K562 (cell line): ENCODE measurements around the gene TRIM14. TPM values are rescaled to one million over a fixed set of nuclear protein-coding genes. Genes with fewer than 3 reads are reported as not detected.

Experiments
- ARID2 ChIP-seq: fragments of 450-650 bp; IDR thresholded peaks from 2 replicates; pipeline ENCODE4 v1.6.1; 2017; ENCODE audit warnings: antibody characterized with exemption, mild to moderate bottlenecking
- BACH1 ChIP-seq: fragments of 200-800 bp; sonication (Bioruptor generic); IDR thresholded peaks from 2 replicates; pipeline ENCODE4 v1.6.1; 2016; ENCODE audit warnings: missing genetic modification characterization, missing compliant biosample characterization
- CAMTA2 ChIP-seq: fragments of 250-450 bp; sonication (Bioruptor Pico); conservative IDR thresholded peaks from 2 replicates; pipeline ENCODE4 v1.5.1; 2022
- DIDO1 ChIP-seq: fragments of 450-650 bp; IDR thresholded peaks from 2 replicates; pipeline ENCODE4 v1.6.1; 2016; ENCODE audit warnings: low read depth, missing biosample characterization, missing genetic modification characterization
- FOXJ2 ChIP-seq: fragments of 200-800 bp; sonication (Bioruptor generic); IDR thresholded peaks from 2 replicates; pipeline ENCODE4 v1.6.1; 2016; ENCODE audit warnings: missing genetic modification characterization, missing compliant biosample characterization
- FOXK1 ChIP-seq: sonication (generic); formaldehyde crosslinking; IDR thresholded peaks from 2 replicates; pipeline ENCODE4 v1.8.0; 2022; ENCODE audit warnings: missing genetic modification reagents, mild to moderate bottlenecking, borderline replicate concordance
- MAFF ChIP-seq: IDR thresholded peaks from 2 replicates; pipeline ENCODE4 v1.6.1; 2012; ENCODE audit warnings: low read length, improper control_type of control experiment
- MBD2 ChIP-seq: sonication (generic); IDR thresholded peaks from 2 replicates; pipeline ENCODE4 v1.6.1; 2016; ENCODE audit warnings: low read depth, borderline replicate concordance
- MEIS2 ChIP-seq: fragments of 450-650 bp; IDR thresholded peaks from 2 replicates; pipeline ENCODE4 v1.6.1; 2014; ENCODE audit warnings: mild to moderate bottlenecking; ENCODE audit not compliant: partially characterized antibody
- MTA2 ChIP-seq: fragments of 450-650 bp; IDR thresholded peaks from 2 replicates; pipeline ENCODE4 v1.6.1; 2016; ENCODE audit warnings: low read depth
- NCOR1 ChIP-seq: fragments of 450-650 bp; IDR thresholded peaks from 2 replicates; pipeline ENCODE4 v1.6.1; 2016; ENCODE audit warnings: mild to moderate bottlenecking, moderate library complexity
- NR2C2 ChIP-seq, 2 experiments: fragments of 200-800 bp in 1 of 2; sonication (Bioruptor generic) in 1 of 2; sonication (generic) in 1 of 2; formaldehyde crosslinking in 1 of 2; IDR thresholded peaks; 2 replicates each; pipeline versions ENCODE4 v1.6.1 to v1.8.0; 2016 to 2022; ENCODE audit warnings: mild to moderate bottlenecking in 1 of 2, missing compliant biosample characterization in 1 of 2, missing genetic modification characterization in 1 of 2, missing genetic modification reagents in 1 of 2
- POLR2A ChIP-seq: fragments of 450-650 bp; conservative IDR thresholded peaks from 2 replicates; pipeline ENCODE4 v1.6.1; 2016
- POLR2H ChIP-seq: IDR thresholded peaks from 2 replicates; pipeline ENCODE4 v1.6.1; 2016; ENCODE audit warnings: missing genetic modification characterization, low read depth, mild to moderate bottlenecking, control low read depth, missing compliant biosample characterization, moderate library complexity
- RBM14 ChIP-seq: fragments of 200-400 bp; formaldehyde crosslinking; IDR thresholded peaks from 2 replicates; pipeline ENCODE4 v1.6.1; 2018; ENCODE audit warnings: low read depth, mild to moderate bottlenecking, low read length, moderate library complexity, borderline replicate concordance; ENCODE audit not compliant: insufficient read depth
- RFX5 ChIP-seq: IDR thresholded peaks from 2 replicates; pipeline ENCODE4 v1.6.1; 2011; ENCODE audit warnings: low read depth, mild to moderate bottlenecking, improper control_type of control experiment, low read length
- WHSC1 ChIP-seq: IDR thresholded peaks from one replicate; pipeline ENCODE4 v1.6.1; 2012; ENCODE audit warnings: low read length, control low read depth, inconsistent platforms
- ZBED1 ChIP-seq: IDR thresholded peaks from 2 replicates; pipeline ENCODE4 v1.6.1; 2014
- ZNF217 ChIP-seq: sonication (generic); formaldehyde crosslinking; IDR thresholded peaks from 2 replicates; pipeline ENCODE4 v1.8.0; 2022; ENCODE audit warnings: mild to moderate bottlenecking, missing genetic modification reagents
- ZNF24 ChIP-seq: fragments of 450-650 bp; IDR thresholded peaks from 2 replicates; pipeline ENCODE4 v1.6.1; 2016
- ZNF584 ChIP-seq: fragments of 200-800 bp; sonication (Bioruptor generic); IDR thresholded peaks from 2 replicates; pipeline ENCODE4 v1.6.1; 2016; ENCODE audit warnings: low read depth, mild to moderate bottlenecking, missing genetic modification characterization, missing compliant biosample characterization
- ZNF696 ChIP-seq: fragments of 250-450 bp; sonication (Bioruptor Pico); conservative IDR thresholded peaks from 2 replicates; pipeline ENCODE4 v1.4.0; 2020; ENCODE audit warnings: mild to moderate bottlenecking, moderate library complexity
- ZNF780A ChIP-seq: fragments of 250-450 bp; sonication (Bioruptor Pico); IDR thresholded peaks from 2 replicates; pipeline ENCODE4 v1.5.0; 2021; ENCODE audit warnings: mild to moderate bottlenecking
- ZNF79 ChIP-seq: fragments of 250-450 bp; sonication (Bioruptor Pico); IDR thresholded peaks from 2 replicates; pipeline ENCODE4 v1.4.0; 2020; ENCODE audit warnings: low read depth, mild to moderate bottlenecking, moderate library complexity
- polyA plus RNA-seq, 8 experiments: library from polyadenylated mRNA; depleted of rRNA in 4 of 8; stranded (reverse) in 5 of 8; unstranded in 3 of 8; fragments of >200 nt; fragmentation: Nextera tagmentation in 2 of 8; fragmentation: Illumina TruSeq in 1 of 8; extraction: Ambion mirVana in 2 of 8; extraction: Trizol in 1 of 8; gene quantifications; 2 replicates each; pipeline versions ENCODE4 v1.2.1 to v1.2.3, GENCODE V29; 2011 to 2014; ENCODE audit warnings: inconsistent platforms in 1 of 8, missing spikeins in 1 of 8
- total RNA-seq, 7 experiments: library from RNA; depleted of rRNA in 6 of 7; stranded (reverse); fragments of >200 nt in 6 of 7; fragmentation: Illumina TruSeq in 2 of 7; extraction: Trizol in 2 of 7; gene quantifications; 2 replicates each; pipeline versions ENCODE4 v1.2.1 to v1.2.3, GENCODE V29; 2011 to 2021; ENCODE audit warnings: low replicate concordance in 1 of 7
- TF ChIP-seq, protein P1 (sequence below), 3 experiments: fragments of 200-800 bp in 1 of 3; fragments of 250-450 bp in 1 of 3; fragments of 450-650 bp in 1 of 3; sonication (Bioruptor Pico) in 1 of 3; sonication (Bioruptor generic) in 1 of 3; formaldehyde crosslinking in 1 of 3; IDR thresholded peaks; 2 replicates each; pipeline versions ENCODE4 v1.6.1 to v1.8.0; 2016 to 2022; ENCODE audit warnings: mild to moderate bottlenecking in 2 of 3, missing genetic modification characterization in 2 of 3, missing compliant biosample characterization in 1 of 3, moderate library complexity in 1 of 3
- TF ChIP-seq, protein P2 (sequence below): fragments of 450-650 bp; IDR thresholded peaks from 2 replicates; pipeline ENCODE4 v1.6.1; 2014; ENCODE audit warnings: low read depth, mild to moderate bottlenecking, moderate library complexity, borderline replicate concordance

TRIM14 gene
- total and polyA plus RNA-seq, 9 of the 15 experiments (the other 6 are each of a cell fraction or from before 2014, with no cell fraction given), result 7.6 to 41.0 (median 17.9) TPM

DNA sequence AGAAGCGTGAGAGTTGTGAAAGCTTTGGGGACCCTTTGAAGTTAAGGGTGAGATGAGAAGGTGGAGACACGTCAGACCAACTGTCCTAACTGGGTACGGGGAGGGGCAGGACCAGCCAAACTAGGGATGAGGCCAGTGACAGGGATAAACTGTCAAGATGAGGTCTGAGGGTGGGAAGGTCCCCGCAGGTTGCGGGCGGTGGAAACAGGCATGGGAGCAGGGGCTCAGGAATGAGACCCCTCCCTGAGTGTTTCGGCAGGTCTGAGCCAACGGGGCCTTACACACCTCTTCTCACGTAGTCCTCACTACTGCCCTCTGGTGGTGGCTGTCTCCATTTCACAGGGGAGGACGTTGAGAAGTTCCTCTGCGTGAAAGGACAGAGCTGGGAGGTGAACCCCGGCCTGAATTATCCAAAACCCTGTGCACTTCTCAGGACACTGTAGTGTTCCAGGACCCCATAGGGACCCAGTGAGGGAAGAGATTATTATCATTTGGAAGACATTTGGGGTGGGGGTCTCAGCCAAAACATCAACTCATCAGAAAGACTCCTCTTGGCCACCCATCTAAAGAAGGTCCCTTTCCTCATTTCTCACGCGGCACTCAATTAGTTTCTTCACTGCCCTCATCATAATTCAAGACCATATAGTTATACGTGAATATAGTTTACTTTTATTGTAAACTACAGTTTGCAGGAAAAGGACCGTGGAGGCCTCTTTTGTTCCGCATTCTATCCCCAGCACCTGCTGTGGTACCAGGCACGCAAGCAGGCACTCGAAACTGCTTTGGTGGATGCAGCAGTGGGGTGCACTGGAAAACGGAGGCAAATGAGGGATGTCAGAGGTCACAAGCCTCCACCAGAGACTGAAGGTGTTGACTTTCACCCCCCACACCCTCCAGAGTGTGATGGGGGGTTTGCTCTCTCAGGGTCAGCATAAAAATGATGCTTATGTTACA lies 84.2 kb downstream of the TRIM14 start (continued):
- TF ChIP-seq, protein P1, sequence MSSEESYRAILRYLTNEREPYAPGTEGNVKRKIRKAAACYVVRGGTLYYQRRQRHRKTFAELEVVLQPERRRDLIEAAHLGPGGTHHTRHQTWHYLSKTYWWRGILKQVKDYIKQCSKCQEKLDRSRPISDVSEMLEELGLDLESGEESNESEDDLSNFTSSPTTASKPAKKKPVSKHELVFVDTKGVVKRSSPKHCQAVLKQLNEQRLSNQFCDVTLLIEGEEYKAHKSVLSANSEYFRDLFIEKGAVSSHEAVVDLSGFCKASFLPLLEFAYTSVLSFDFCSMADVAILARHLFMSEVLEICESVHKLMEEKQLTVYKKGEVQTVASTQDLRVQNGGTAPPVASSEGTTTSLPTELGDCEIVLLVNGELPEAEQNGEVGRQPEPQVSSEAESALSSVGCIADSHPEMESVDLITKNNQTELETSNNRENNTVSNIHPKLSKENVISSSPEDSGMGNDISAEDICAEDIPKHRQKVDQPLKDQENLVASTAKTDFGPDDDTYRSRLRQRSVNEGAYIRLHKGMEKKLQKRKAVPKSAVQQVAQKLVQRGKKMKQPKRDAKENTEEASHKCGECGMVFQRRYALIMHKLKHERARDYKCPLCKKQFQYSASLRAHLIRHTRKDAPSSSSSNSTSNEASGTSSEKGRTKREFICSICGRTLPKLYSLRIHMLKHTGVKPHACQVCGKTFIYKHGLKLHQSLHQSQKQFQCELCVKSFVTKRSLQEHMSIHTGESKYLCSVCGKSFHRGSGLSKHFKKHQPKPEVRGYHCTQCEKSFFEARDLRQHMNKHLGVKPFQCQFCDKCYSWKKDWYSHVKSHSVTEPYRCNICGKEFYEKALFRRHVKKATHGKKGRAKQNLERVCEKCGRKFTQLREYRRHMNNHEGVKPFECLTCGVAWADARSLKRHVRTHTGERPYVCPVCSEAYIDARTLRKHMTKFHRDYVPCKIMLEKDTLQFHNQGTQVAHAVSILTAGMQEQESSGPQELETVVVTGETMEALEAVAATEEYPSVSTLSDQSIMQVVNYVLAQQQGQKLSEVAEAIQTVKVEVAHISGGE (CRISPR knock-in tag; IDR thresholded peaks at IDR 0.05), result no peak
- TF ChIP-seq ZNF24, result no peak
- TF ChIP-seq FOXJ2 (tag), result no peak
- TF ChIP-seq ZBED1, result no peak
- no peak for TF ChIP-seq ZNF780A
- TF ChIP-seq CAMTA2 (CRISPR knock-in tag), result no peak
- no peak for TF ChIP-seq POLR2H (tag)
- no peak for TF ChIP-seq DIDO1
- TF ChIP-seq, protein P2, sequence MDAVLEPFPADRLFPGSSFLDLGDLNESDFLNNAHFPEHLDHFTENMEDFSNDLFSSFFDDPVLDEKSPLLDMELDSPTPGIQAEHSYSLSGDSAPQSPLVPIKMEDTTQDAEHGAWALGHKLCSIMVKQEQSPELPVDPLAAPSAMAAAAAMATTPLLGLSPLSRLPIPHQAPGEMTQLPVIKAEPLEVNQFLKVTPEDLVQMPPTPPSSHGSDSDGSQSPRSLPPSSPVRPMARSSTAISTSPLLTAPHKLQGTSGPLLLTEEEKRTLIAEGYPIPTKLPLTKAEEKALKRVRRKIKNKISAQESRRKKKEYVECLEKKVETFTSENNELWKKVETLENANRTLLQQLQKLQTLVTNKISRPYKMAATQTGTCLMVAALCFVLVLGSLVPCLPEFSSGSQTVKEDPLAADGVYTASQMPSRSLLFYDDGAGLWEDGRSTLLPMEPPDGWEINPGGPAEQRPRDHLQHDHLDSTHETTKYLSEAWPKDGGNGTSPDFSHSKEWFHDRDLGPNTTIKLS, result peak; percentile 29; the same call in 1 of the 2 replicates
- no peak for TF ChIP-seq ZNF584 (CRISPR knock-in tag)
- no peak for TF ChIP-seq FOXK1 (CRISPR knock-in tag)
- TF ChIP-seq NCOR1, result no peak
- TF ChIP-seq ZNF79 (CRISPR knock-in tag), result no peak
- TF ChIP-seq MEIS2, result no peak
- TF ChIP-seq BACH1 (tag), result no peak
- TF ChIP-seq NR2C2 (CRISPR knock-in tag; IDR thresholded peaks at IDR 0.05), result no peak
- TF ChIP-seq NR2C2 (tag; IDR thresholded peaks at IDR 0.05), result no peak
- no peak for TF ChIP-seq ZNF696
- no peak for TF ChIP-seq MTA2
- no peak for TF ChIP-seq ZNF217 (CRISPR knock-in tag)
- TF ChIP-seq RFX5, result no peak
- TF ChIP-seq WHSC1, result no peak
- no peak for TF ChIP-seq MAFF
- TF ChIP-seq POLR2A, result no peak
- TF ChIP-seq MBD2, result no peak
- TF ChIP-seq RBM14, result no peak
- TF ChIP-seq ARID2, result no peak
